Testis (tissue), 3 donors: ENCODE data around the gene TMEM81. TPM values are rescaled to one million over a fixed set of nuclear protein-coding genes. Genes with fewer than 3 reads are reported as not detected.

Experiments
- DNase-seq: peaks from one replicate; pipeline ENCODE4 v3.0.0-alpha.2; 2019
- H3K27ac ChIP-seq, 2 donors: fragments of 200-600 bp; sonication (generic); one replicate each; pipeline ENCODE4 v1.5.1; 2019
- H3K27me3 ChIP-seq: fragments of 200-600 bp; sonication (generic); one replicate; pipeline ENCODE4 v1.5.1; 2019
- H3K36me3 ChIP-seq: fragments of 200-600 bp; sonication (generic); one replicate; pipeline ENCODE4 v1.5.1; 2017; ENCODE audit warnings: low read depth; ENCODE audit errors: missing control alignments
- H3K4me1 ChIP-seq: fragments of 200-600 bp; sonication (generic); one replicate; pipeline ENCODE4 v1.5.1; 2019
- H3K4me3 ChIP-seq, 2 donors: fragments of 200-600 bp; sonication (generic); one replicate each; pipeline ENCODE4 v1.5.1; 2017 to 2019
- H3K9me3 ChIP-seq: fragments of 200-600 bp; sonication (generic); one replicate; pipeline ENCODE4 v1.5.1; 2017
- CTCF ChIP-seq, 3 experiments: fragments of 450-650 bp in 2 of 3; fragments of 200-600 bp in 1 of 3; sonication (generic) in 1 of 3; IDR thresholded peaks; one replicate each; pipeline ENCODE4 v1.5.1; 2016 to 2019; ENCODE audit warnings: antibody characterized with exemption in 3 of 3, mild to moderate bottlenecking in 2 of 3, moderate library complexity in 1 of 3
- POLR2A ChIP-seq: fragments of 450-650 bp; IDR thresholded peaks from one replicate; pipeline ENCODE4 v1.6.1; 2017; ENCODE audit warnings: antibody characterized with exemption, mild to moderate bottlenecking, moderate library complexity
- whole genome bisulfite sequencing, 2 donors: methylation state at CpG; one replicate each; pipeline ENCODE4 v1.1.5; 2018; 5-methylcytosine and 5-hydroxymethylcytosine counted together
- intact Hi-C: fragments of 100-400 bp; cut with DNase I; formaldehyde crosslinking; loops from one replicate; pipeline ENCODE4 v1.15.1; 2023; ENCODE audit warnings: low total_unique reads
- polyA plus RNA-seq: library from polyadenylated mRNA; stranded (reverse); fragments of 350-450 nt; fragmentation: Illumina TruSeq; extraction: RNeasy Lipid Tissue Mini Kit (QIAGEN cat#74804); gene quantifications from one replicate; pipeline ENCODE4 v1.2.3, GENCODE V29; 2014; ENCODE audit warnings: low read depth, low replicate concordance; ENCODE audit not compliant: insufficient read depth
- total RNA-seq, 2 donors: library from RNA; depleted of rRNA; stranded (reverse); fragments of >200 nt; gene quantifications; one replicate each; pipeline ENCODE4 v1.2.3, GENCODE V29; 2016

The TMEM81 gene
- total and polyA plus RNA-seq, 3 donors from 2014 or later, result 5.7 to 6.8 (median 5.9) TPM

GRCh38 chr1:205048382-205048781, 35.9 kb downstream of the TMEM81 start:
- Histone ChIP-seq H3K4me3 (no peak overlapping the region), H3K9me3 (no peaks in the 10 kb centered on the region), H3K4me1 (no peaks in the 10 kb centered on the region), H3K36me3 (no peaks in the 10 kb centered on the region), H3K27ac (no peak overlapping the region), H3K27me3 (no peaks in the 10 kb centered on the region)
- no peak for DNase-seq
- TF ChIP-seq POLR2A (no peak), CTCF (IDR thresholded peaks at IDR 0.05) (no peak)
- 94 to 95% methylated on average over 7 to 9 of the region's 9 CpGs for WGBS, 2 donors
- intact Hi-C loops, result no loop called here

- H3K27ac ChIP-seq, result no peak overlapping the region
- H3K27me3 ChIP-seq, result no peaks in the 10 kb centered on the region
- WGBS, 2 donors, result 83 to 87% methylated on average over 5 of the region's 5 CpGs
Measured at GRCh38 chr1:205047764-205048231, 36.5 kb downstream of the TMEM81 start.

DNA sequence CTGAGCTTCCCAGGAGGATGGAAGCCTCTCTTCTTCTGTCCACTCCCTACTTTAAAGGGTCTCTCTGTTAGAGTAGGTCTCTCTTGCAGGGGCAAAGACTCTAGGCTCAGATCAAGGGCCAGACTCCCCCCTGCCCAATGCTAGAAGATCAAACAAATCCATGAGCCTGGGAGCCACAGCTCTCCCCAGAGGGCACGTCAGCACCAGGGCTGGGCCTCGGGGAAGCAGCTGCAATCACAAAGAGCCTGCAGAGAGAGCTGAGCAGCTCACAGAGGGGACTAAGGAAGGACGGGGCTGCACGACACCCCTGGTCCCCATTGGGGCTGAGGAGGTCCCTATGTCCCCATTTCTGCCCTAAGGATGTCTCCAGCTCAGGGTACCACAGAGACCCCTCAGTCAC, 37.4 kb downstream of the TMEM81 start:
- H3K27ac ChIP-seq, result no peak overlapping the region
- no peaks in the 10 kb centered on the region for H3K27me3 ChIP-seq
- intact Hi-C loops, result no loop called here
- TF ChIP-seq CTCF (IDR thresholded peaks at IDR 0.05) (no peak), POLR2A (no peak)
- no peaks in the 10 kb centered on the region for H3K9me3 ChIP-seq
- H3K4me1 ChIP-seq, result no peaks in the 10 kb centered on the region
- H3K36me3 ChIP-seq, result no peaks in the 10 kb centered on the region
- DNase-seq, result no peak
- H3K4me3 ChIP-seq, result no peak overlapping the region
- 73% methylated on average over 4 of the region's 4 CpGs; no CpG with 5 or more reads in 1 of the 2 donors for WGBS, 2 donors

More at GRCh38 chr1:205047764-205048231, 36.5 kb downstream of the TMEM81 start:
- TF ChIP-seq POLR2A, result no peak
- TF ChIP-seq CTCF (IDR thresholded peaks at IDR 0.05), result no peak
- no peaks in the 10 kb centered on the region for H3K36me3 ChIP-seq
- no peaks in the 10 kb centered on the region for H3K9me3 ChIP-seq
- intact Hi-C loops, result no loop called here
- H3K4me1 ChIP-seq, result no peaks in the 10 kb centered on the region
- DNase-seq, result no peak
- H3K4me3 ChIP-seq, result no peak overlapping the region

GRCh38 chr1:205045146-205045545, 39.1 kb downstream of the TMEM81 start:
- Histone ChIP-seq H3K9me3 (no peaks in the 10 kb centered on the region), H3K4me3 (no peak overlapping the region), H3K36me3 (no peaks in the 10 kb centered on the region), H3K4me1 (no peaks in the 10 kb centered on the region), H3K27ac (no peak overlapping the region), H3K27me3 (no peaks in the 10 kb centered on the region)
- TF ChIP-seq POLR2A, result no peak
- no peak for TF ChIP-seq CTCF (IDR thresholded peaks at IDR 0.05)
- DNase-seq, result no peak
- intact Hi-C loops, result no loop called here
- 44 to 50% methylated on average over 11 of the region's 11 CpGs for WGBS, 2 donors

DNA sequence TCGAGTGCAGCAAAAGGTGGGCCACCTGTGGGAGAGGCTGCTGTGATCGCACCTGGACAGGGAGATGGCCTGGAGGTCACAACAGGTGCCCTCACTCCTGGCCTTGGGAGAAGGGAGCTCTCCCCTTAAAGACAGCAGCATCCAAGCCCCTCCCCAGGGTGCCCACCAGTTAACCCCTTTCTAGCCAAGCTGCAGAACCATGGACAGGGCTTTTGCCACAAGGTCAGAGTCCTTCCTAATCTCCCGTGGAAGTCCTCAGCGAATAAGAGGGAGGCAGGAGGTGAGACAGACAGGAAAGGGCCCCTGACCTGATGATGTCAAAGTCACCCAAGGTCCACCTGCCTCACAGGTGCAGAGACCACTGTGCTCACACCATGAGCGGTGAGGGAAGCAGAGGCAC, 39.5 kb downstream of the TMEM81 start:
- Histone ChIP-seq H3K27ac (no peak overlapping the region), H3K4me1 (no peaks in the 10 kb centered on the region), H3K36me3 (no peaks in the 10 kb centered on the region), H3K4me3 (no peak overlapping the region), H3K27me3 (no peaks in the 10 kb centered on the region), H3K9me3 (no peaks in the 10 kb centered on the region)
- WGBS, 2 donors, result 52 to 72% methylated on average over 3 to 5 of the region's 5 CpGs
- TF ChIP-seq CTCF (IDR thresholded peaks at IDR 0.05) (no peak), POLR2A (no peak)
- intact Hi-C loops, result no loop called here
- no peak for DNase-seq
